SU-DHL-6 (cell line): ENCODE results near the gene HNRNPUL1.

Experiments used
- H2AFZ ChIP-seq: fragments of 200-600 bp; sonication (generic); 2 replicates; pipeline ENCODE4 v1.6.1; 2014; ENCODE audit warnings: low read depth, mild to moderate bottlenecking, moderate library complexity, mixed read lengths, antibody characterized with exemption, low read length; ENCODE audit not compliant: severe bottlenecking
- H3F3A ChIP-seq: fragments of 200-600 bp; shearing (Covaris generic); 2 replicates; pipeline ENCODE4 v1.6.0; 2016; ENCODE audit warnings: antibody characterized with exemption, mild to moderate bottlenecking; ENCODE audit not compliant: insufficient read depth
- H3K27ac ChIP-seq: fragments of 200-600 bp; sonication (generic); 2 replicates; pipeline ENCODE4 v1.5.1; 2016; ENCODE audit warnings: low read depth, mild to moderate bottlenecking, low read length, moderate library complexity, mixed read lengths
- H3K27me3 ChIP-seq: fragments of 200-600 bp; sonication (generic), shearing (Covaris generic); 2 replicates; pipeline ENCODE4 v1.6.0; 2014; ENCODE audit warnings: mild to moderate bottlenecking, low read length
- H3K36me3 ChIP-seq: fragments of 200-600 bp; sonication (generic); 2 replicates; pipeline ENCODE4 v1.6.1; 2014; ENCODE audit warnings: mild to moderate bottlenecking, low read length, mixed read lengths
- H3K4me2 ChIP-seq: fragments of 300-600, 200-600 bp; shearing (Covaris generic), sonication (generic); 2 replicates; pipeline ENCODE4 v1.6.0; 2014; ENCODE audit warnings: low read length, low read depth, mild to moderate bottlenecking; ENCODE audit not compliant: poor library complexity, severe bottlenecking
- H3K4me3 ChIP-seq: fragments of 200-600 bp; sonication (generic); 2 replicates; pipeline ENCODE4 v1.5.1; 2014; ENCODE audit warnings: antibody characterized with exemption, low read length, mild to moderate bottlenecking, mixed read lengths; ENCODE audit not compliant: insufficient read depth, poor library complexity, severe bottlenecking
- H3K79me2 ChIP-seq: fragments of 200-600 bp; sonication (generic); 2 replicates; pipeline ENCODE4 v1.6.1; 2014; ENCODE audit warnings: mild to moderate bottlenecking, low read length, moderate library complexity; ENCODE audit not compliant: insufficient read depth
- H3K9ac ChIP-seq: fragments of 200-600 bp; sonication (generic); 2 replicates; pipeline ENCODE4 v1.7.0; 2014; ENCODE audit warnings: mild to moderate bottlenecking, low read length
- H3K9me2 ChIP-seq: fragments of 200-600 bp; sonication (generic); replicated peaks from 2 replicates; pipeline ENCODE4 v1.6.1; 2014; ENCODE audit warnings: low read length; ENCODE audit not compliant: insufficient read depth
- H3K9me3 ChIP-seq: fragments of 200-600 bp; sonication (generic); 2 replicates; pipeline ENCODE4 v1.6.1; 2014; ENCODE audit warnings: low read length, mixed read lengths; ENCODE audit not compliant: insufficient read depth
- H4K20me1 ChIP-seq: fragments of 200-600 bp; sonication (generic); 2 replicates; pipeline ENCODE4 v1.6.1; 2014; ENCODE audit warnings: low read depth, mild to moderate bottlenecking, antibody characterized with exemption, low read length, moderate library complexity, mixed read lengths
- EZH2phosphoT487 ChIP-seq: fragments of 200-600 bp; sonication (generic), shearing (Covaris generic); conservative IDR thresholded peaks from 2 replicates; pipeline ENCODE4 v1.6.1; 2018; ENCODE audit warnings: mild to moderate bottlenecking, antibody characterized with exemption, low read length, moderate library complexity, mixed read lengths
- TF ChIP-seq, protein P1 (sequence below): fragments of 200-600 bp; sonication (generic); IDR thresholded peaks from one replicate; pipeline ENCODE4 v1.5.1; 2017; ENCODE audit warnings: antibody characterized with exemption, mild to moderate bottlenecking, low read length, moderate library complexity; ENCODE audit not compliant: insufficient read depth, poor library complexity, severe bottlenecking

Gene HNRNPUL1

DNA sequence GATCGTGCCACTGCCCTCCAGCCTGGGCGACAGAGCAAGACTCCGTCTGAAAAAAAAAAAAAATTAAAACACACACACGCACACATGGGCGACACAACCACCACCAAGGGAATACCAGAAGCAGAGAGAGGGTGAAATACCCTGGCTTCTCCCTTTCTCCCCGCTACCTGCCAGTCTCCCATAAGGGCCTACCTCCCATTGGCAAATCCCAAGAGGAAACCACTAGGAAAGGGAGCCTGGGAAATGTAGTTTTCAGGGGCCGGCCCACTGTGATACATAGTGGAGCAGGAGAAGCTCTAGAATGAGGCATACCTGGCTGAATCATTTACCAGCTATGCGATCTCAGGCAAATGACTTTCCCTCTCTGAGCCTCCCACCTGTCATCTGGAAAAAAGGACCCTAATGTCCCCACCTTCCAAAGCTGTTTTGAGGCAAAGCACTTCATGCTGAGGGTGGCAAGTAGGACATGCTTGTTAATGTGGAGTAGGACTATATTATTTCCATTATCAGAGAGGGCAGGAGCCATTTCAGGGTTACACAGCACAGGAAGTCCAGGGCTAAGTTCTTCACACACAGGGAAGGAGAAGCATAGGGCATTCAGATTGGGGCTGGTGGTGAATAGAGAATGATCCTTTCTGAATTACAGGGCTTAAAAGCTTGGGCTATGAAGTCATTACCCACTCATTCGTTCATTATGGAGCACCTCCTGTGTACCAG is 14.3 kb upstream of the HNRNPUL1 start:
- no peaks in the 10 kb centered on the region for H3K79me2 ChIP-seq
- H3K9me2 ChIP-seq: no peaks in the 10 kb centered on the region
- no peaks in the 10 kb centered on the region for H3K27me3 ChIP-seq
- no peaks in the 10 kb centered on the region for H3F3A ChIP-seq
- H3K9me3 ChIP-seq: no peaks in the 10 kb centered on the region
- H3K36me3 ChIP-seq: no peaks in the 10 kb centered on the region
- no peak overlapping the region for H2AFZ ChIP-seq
- H4K20me1 ChIP-seq: no peaks in the 10 kb centered on the region
- H3K4me3 ChIP-seq: no peak overlapping the region
- TF ChIP-seq EZH2phosphoT487: no peak
- TF ChIP-seq, protein P1, sequence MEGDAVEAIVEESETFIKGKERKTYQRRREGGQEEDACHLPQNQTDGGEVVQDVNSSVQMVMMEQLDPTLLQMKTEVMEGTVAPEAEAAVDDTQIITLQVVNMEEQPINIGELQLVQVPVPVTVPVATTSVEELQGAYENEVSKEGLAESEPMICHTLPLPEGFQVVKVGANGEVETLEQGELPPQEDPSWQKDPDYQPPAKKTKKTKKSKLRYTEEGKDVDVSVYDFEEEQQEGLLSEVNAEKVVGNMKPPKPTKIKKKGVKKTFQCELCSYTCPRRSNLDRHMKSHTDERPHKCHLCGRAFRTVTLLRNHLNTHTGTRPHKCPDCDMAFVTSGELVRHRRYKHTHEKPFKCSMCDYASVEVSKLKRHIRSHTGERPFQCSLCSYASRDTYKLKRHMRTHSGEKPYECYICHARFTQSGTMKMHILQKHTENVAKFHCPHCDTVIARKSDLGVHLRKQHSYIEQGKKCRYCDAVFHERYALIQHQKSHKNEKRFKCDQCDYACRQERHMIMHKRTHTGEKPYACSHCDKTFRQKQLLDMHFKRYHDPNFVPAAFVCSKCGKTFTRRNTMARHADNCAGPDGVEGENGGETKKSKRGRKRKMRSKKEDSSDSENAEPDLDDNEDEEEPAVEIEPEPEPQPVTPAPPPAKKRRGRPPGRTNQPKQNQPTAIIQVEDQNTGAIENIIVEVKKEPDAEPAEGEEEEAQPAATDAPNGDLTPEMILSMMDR: no peak
- H3K9ac ChIP-seq: no peak overlapping the region
- no peak overlapping the region for H3K4me2 ChIP-seq
- no peak overlapping the region for H3K27ac ChIP-seq

DNA sequence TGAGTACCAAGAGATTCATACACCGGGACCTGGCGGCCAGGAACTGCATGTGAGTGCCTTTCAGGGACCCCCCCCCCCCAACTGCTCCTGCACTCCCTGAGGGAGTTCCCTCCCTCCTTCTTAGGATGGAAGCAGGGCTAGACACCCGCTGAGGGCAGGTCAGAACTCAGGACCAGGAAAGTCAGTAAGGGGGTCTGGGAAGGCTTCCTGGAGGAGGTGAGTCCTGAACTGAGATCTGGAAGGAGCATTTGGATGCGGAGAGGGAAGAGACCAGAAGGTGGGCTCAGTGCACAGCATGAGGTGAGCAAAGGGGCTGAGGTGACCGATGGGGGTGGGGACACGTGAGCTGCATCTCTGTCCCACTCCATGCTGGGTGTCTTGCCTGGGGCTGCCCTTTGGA is 10.5 kb upstream of the HNRNPUL1 start:
- H3K9me3 ChIP-seq: no peaks in the 10 kb centered on the region
- no peak overlapping the region for H2AFZ ChIP-seq
- H3K79me2 ChIP-seq: no peaks in the 10 kb centered on the region
- TF ChIP-seq, protein P1: no peak
- TF ChIP-seq EZH2phosphoT487: no peak
- no peaks in the 10 kb centered on the region for H3K36me3 ChIP-seq
- no peak overlapping the region for H3K27ac ChIP-seq
- no peak overlapping the region for H3K9ac ChIP-seq
- no peaks in the 10 kb centered on the region for H3K9me2 ChIP-seq
- no peak overlapping the region for H3K4me2 ChIP-seq
- no peaks in the 10 kb centered on the region for H3K27me3 ChIP-seq
- no peaks in the 10 kb centered on the region for H4K20me1 ChIP-seq
- H3K4me3 ChIP-seq: no peak overlapping the region
- H3F3A ChIP-seq: no peaks in the 10 kb centered on the region

DNA sequence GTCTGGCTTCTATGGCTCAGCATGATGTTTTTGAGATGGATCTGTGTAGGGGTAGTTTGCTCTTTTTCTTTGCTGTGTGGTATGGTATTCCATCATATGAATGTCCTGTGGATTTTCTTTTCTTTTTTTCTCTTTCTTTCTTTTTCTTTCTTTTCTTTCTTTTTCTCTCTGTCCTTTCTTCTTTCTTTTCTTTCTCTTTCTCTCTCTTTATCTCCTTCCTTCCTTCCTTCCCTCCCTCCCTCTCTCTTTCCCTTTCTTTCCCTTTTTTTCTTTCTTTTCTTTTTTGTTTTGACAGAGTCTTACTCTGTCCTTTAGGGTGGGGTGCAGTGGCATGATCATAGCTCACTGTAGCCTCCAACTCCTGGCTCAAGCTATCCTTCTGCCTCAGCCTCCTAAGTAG is 9.0 kb upstream of the HNRNPUL1 start:
- Histone ChIP-seq H3K4me2 (no peak overlapping the region), H3K27ac (no peak overlapping the region), H3K4me3 (no peak overlapping the region), H2AFZ (no peak overlapping the region), H3F3A (no peaks in the 10 kb centered on the region), H4K20me1 (no peaks in the 10 kb centered on the region), H3K9me2 (no peaks in the 10 kb centered on the region), H3K27me3 (no peaks in the 10 kb centered on the region), H3K79me2 (no peaks in the 10 kb centered on the region), H3K36me3 (no peaks in the 10 kb centered on the region), H3K9me3 (no peaks in the 10 kb centered on the region), H3K9ac (no peak overlapping the region)
- TF ChIP-seq EZH2phosphoT487: no peak
- TF ChIP-seq, protein P1: no peak
